Stimulated activated CD4-positive, alpha-beta T cell treated with anti-CD3 and anti-CD28 coated beads, Interleukin-4, amount 100 ng/mL, for 48 hours (primary cell): ENCODE measurements around the gene RAD51C.
"Not testable (repeated sequence)": the region's sequence is repeated elsewhere in the genome, so short reads cannot be mapped to it uniquely, and the experiment has no call there.

Experiments used
- DNase-seq, 2 donors: peaks; one replicate each; pipeline ENCODE4 v3.0.0-alpha.2; 2020; ENCODE audit warnings: low read depth in 2 of 2

Gene RAD51C

GRCh38 chr17:58734811-58735210 lies 42.4 kb downstream of the RAD51C start:
- no peak for DNase-seq

- no peak for DNase-seq
Measured at GRCh38 chr17:58741121-58741625, 48.8 kb downstream of the RAD51C start.

GRCh38 chr17:58747674-58748073 lies 55.3 kb downstream of the RAD51C start:
- no peak for DNase-seq

GRCh38 chr17:58749627-58750026 lies 57.2 kb downstream of the RAD51C start:
- DNase-seq, result not testable (repeated sequence)

GRCh38 chr17:58753026-58753425 lies 60.6 kb downstream of the RAD51C start:
- DNase-seq, result no peak

GRCh38 chr17:58755269-58755576 lies 62.8 kb downstream of the RAD51C start:
- no peak for DNase-seq

- DNase-seq, result peak; percentile 8 to 22
Measured at GRCh38 chr17:58755577-58756245, 63.3 kb downstream of the RAD51C start, which contains the start of gene PPM1E. Gene PPM1E, plus strand, starts transcription at chr17:58755854.

GRCh38 chr17:58756246-58757161 lies 64.1 kb downstream of the RAD51C start:
- DNase-seq, result no peak

- no peak for DNase-seq
Measured at GRCh38 chr17:58757162-58757613, 64.8 kb downstream of the RAD51C start.

- no peak for DNase-seq
Measured at GRCh38 chr17:58758890-58759289, 66.5 kb downstream of the RAD51C start.

GRCh38 chr17:58759522-58759921 lies 67.1 kb downstream of the RAD51C start:
- no peak for DNase-seq

GRCh38 chr17:58760248-58760647 lies 67.8 kb downstream of the RAD51C start:
- no peak for DNase-seq

- DNase-seq, result no peak
Measured at GRCh38 chr17:58763263-58763662, 70.9 kb downstream of the RAD51C start.

- DNase-seq, result no peak
Measured at GRCh38 chr17:58764373-58764772, 72.0 kb downstream of the RAD51C start.

GRCh38 chr17:58778482-58778881 lies 86.1 kb downstream of the RAD51C start:
- DNase-seq, result not testable (repeated sequence)

GRCh38 chr17:58779446-58779845 lies 87.0 kb downstream of the RAD51C start:
- no peak for DNase-seq

GRCh38 chr17:58783380-58783779 lies 91.0 kb downstream of the RAD51C start:
- no peak for DNase-seq

- no peak for DNase-seq
Measured at GRCh38 chr17:58785097-58785496, 92.7 kb downstream of the RAD51C start.
